ENCODE data around the gene TAF5L.

The TAF5L gene

GRCh38 chr1:229550812-229551567, 74.9 kb downstream of the TAF5L start:
- H3K4me3 ChIP-seq (ENCODE audit: low read depth, low read length): no peak overlapping the region
- no peak for TF ChIP-seq CTCF (IDR thresholded peaks at IDR 0.05; ENCODE audit: borderline replicate concordance, insufficient read depth, low read depth, low read length)

GRCh38 chr1:229547542-229547941, 78.4 kb downstream of the TAF5L start:
- H3K4me3 ChIP-seq (ENCODE audit: low read depth, low read length): no peak overlapping the region
- no peak for TF ChIP-seq CTCF (IDR thresholded peaks at IDR 0.05; ENCODE audit: borderline replicate concordance, insufficient read depth, low read depth, low read length)

- no peak for TF ChIP-seq CTCF (IDR thresholded peaks at IDR 0.05; ENCODE audit: borderline replicate concordance, insufficient read depth, low read depth, low read length)
- no peak overlapping the region for H3K4me3 ChIP-seq (ENCODE audit: low read depth, low read length)
These were observed 81.3 kb downstream of the TAF5L start for GRCh38 chr1:229544587-229544986.
